DND-41 (cell line): Measurements from ENCODE around the gene OR14J1.

ENCODE experiments used
- CTCF ChIP-seq: IDR thresholded peaks from 2 replicates; pipeline ENCODE4 v1.5.1; 2012; ENCODE audit warnings: borderline replicate concordance, low read length, moderate library complexity, mild to moderate bottlenecking; ENCODE audit not compliant: poor library complexity, severe bottlenecking; ENCODE audit errors: extremely low read depth
- EZH2 ChIP-seq: IDR thresholded peaks from 3 replicates; pipeline ENCODE4 v1.6.1; 2012; ENCODE audit warnings: borderline replicate concordance, low read depth, mild to moderate bottlenecking, moderate library complexity, low read length, inconsistent platforms; ENCODE audit not compliant: severe bottlenecking

- TF ChIP-seq CTCF (no peak), EZH2 (no peak)
These were observed 7.0 kb upstream of the OR14J1 start for GRCh38 chr6:29294499-29294914.
